GM21528 (cell line): ENCODE measurements around the gene PTPRZ1.

Source experiments
- ATAC-seq: cut with Tn5 transposase; IDR thresholded peaks from one replicate; pipeline ENCODE4 v1.9.1; 2021; ENCODE audit warnings: mild to moderate bottlenecking, moderate library complexity; ENCODE audit not compliant: unreplicated experiment, low FRiP score

Gene PTPRZ1

GRCh38 chr7:121953164-121953563 is 80.2 kb downstream of the PTPRZ1 start:
- no peak for ATAC-seq

GRCh38 chr7:121953601-121954000 is 80.6 kb downstream of the PTPRZ1 start:
- no peak for ATAC-seq

GRCh38 chr7:121954803-121955202 is 81.8 kb downstream of the PTPRZ1 start:
- ATAC-seq, result no peak

- ATAC-seq, result no peak
Measured at GRCh38 chr7:121957626-121958025, 84.7 kb downstream of the PTPRZ1 start.

- ATAC-seq, result no peak
Measured at GRCh38 chr7:121960678-121961077, 87.7 kb downstream of the PTPRZ1 start.

GRCh38 chr7:121961089-121961867 is 88.3 kb downstream of the PTPRZ1 start:
- ATAC-seq, result no peak

GRCh38 chr7:121966276-121966934 is 93.4 kb downstream of the PTPRZ1 start:
- no peak for ATAC-seq

- ATAC-seq, result no peak
Measured at GRCh38 chr7:121966935-121967332, 94.0 kb downstream of the PTPRZ1 start.

GRCh38 chr7:121985476-121986030 is 112.6 kb downstream of the PTPRZ1 start:
- ATAC-seq, result no peak

DNA sequence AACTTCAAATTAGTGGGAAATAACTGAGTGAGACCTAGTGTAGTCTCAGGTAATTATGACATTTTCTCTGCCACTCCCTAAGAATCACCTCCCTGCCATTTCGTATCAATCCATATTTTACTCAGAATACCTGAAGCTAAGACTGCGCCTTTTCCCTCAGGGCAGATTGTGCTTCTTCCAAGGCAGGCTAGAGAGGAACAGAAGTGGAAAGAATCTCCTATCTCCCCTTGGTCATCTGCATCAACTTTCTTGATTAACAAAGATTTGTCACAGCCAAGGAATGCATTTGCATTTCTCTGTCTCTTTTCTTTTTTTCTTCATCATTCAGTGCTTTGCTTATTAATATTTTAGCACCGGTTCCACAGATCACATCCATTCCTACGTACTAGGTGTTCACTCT is 119.1 kb downstream of the PTPRZ1 start:
- no peak for ATAC-seq

DNA sequence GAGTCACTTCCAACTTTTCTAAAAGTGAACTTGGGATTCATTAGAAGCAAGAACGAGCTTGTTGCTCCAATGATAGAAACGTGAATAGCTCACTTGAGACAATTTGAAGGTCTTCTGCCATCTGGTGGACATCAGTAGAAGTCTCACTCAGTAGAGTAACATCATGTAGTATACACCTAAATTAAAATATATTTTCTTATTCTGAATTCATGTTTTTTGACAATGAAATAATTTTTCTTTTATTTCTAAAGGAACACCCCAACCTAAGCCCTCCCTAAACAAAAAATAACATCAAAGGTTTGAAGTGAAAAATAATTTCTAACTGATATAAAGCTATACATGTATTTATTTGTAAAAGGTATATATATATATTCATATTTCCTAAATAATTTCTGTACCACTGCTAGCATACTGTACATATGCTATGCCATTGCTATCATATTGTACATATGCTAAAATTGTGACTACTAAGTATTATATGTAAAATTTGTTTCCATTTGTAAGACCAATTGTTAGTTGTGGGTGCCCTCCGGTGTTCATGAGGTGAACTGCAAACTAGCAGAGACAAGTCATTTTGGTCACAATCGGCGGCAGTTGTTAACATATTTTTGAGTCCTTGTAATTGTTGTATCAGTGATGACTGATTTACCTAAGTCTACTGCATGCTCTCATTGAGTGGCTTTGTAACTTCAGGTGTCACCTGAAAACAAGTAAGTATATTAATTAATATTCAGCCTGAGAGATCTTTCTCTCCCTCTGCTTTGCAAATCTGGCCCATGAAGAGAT is 121.9 kb downstream of the PTPRZ1 start:
- peak; percentile 98 for ATAC-seq

- ATAC-seq, result no peak
Measured at GRCh38 chr7:122006687-122007086, 133.7 kb downstream of the PTPRZ1 start.

DNA sequence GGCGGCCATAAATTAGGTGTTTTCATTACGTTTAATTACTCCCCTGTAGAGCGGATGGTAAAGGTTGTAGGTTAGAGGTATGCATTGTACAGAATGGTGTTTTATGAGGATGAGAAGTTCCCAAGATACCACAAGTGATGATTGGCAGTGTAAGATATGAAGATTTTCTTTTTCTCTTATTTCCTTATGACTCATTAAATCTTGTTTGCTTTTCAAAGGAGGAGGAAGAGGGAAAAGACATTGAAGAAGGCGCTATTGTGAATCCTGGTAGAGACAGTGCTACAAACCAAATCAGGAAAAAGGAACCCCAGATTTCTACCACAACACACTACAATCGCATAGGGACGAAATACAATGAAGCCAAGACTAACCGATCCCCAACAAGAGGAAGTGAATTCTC is 137.2 kb downstream of the PTPRZ1 start:
- no peak for ATAC-seq

DNA sequence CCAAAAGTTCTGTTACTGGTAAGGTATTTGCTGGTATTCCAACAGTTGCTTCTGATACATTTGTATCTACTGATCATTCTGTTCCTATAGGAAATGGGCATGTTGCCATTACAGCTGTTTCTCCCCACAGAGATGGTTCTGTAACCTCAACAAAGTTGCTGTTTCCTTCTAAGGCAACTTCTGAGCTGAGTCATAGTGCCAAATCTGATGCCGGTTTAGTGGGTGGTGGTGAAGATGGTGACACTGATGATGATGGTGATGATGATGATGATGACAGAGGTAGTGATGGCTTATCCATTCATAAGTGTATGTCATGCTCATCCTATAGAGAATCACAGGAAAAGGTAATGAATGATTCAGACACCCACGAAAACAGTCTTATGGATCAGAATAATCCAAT is 140.1 kb downstream of the PTPRZ1 start:
- no peak for ATAC-seq

- no peak for ATAC-seq
Measured at GRCh38 chr7:122013630-122014029, 140.7 kb downstream of the PTPRZ1 start.

GRCh38 chr7:122014697-122015096 is 141.7 kb downstream of the PTPRZ1 start:
- no peak for ATAC-seq

GRCh38 chr7:122018032-122018431 is 145.1 kb downstream of the PTPRZ1 start:
- ATAC-seq, result no peak

- ATAC-seq, result no peak
Measured at GRCh38 chr7:122027058-122027457, 154.1 kb downstream of the PTPRZ1 start.

GRCh38 chr7:122033641-122034040 is 160.7 kb downstream of the PTPRZ1 start:
- ATAC-seq, result no peak

- no peak for ATAC-seq
Measured at GRCh38 chr7:122035876-122036275, 162.9 kb downstream of the PTPRZ1 start.

GRCh38 chr7:122038134-122038533 is 165.2 kb downstream of the PTPRZ1 start:
- ATAC-seq, result no peak
